GM18858 (cell line): ENCODE data around the gene SSTR5.

ENCODE experiments used
- ATAC-seq: cut with Tn5 transposase; IDR thresholded peaks from one replicate; pipeline ENCODE4 v1.9.1; 2021; ENCODE audit not compliant: unreplicated experiment

SSTR5 gene

DNA sequence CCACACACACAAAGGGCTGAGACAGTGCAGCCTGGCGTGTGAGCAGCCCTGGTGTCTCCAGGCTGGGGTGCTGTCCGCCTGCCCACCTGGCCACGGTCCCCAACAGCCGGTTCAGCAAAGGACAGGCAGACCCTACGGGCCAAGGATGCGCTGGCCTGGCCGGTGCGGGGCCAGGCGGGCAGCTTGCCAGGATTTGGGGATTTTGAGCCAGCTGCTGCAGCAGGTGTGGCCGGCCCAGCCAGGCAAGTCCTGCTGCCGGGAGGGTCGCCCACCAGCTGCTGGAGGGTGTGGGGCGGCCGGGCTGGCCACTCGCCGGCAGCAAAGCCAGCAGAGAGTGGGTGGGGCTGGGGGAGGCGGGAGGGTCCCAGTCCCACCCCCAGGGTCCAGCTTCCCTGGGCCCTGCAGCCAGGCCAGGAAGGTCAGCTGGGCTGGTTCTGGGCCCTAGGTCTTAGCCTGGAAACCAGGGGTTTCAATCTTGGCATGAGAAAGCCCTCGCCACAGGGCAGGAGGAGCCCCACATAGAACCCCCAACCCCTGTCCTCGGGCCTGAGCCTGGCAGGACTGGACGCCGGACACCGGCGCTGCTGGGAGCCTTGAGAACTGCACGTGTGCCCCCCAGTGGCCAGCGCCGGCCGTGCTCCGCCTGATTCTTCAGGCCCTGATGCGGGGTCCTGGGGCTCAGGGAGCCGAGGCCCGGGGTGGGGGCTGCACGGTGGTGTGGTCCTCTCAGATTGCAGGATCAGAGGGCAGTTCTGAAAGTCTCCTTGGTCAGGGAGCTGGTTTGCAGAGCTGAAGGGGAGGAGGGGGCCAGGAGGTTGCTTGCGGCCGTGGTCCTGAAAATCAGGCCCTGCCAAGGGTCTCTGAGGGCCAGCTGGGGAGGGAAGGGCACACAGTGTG, 17.6 kb upstream of the SSTR5 start:
- no peak for ATAC-seq

DNA sequence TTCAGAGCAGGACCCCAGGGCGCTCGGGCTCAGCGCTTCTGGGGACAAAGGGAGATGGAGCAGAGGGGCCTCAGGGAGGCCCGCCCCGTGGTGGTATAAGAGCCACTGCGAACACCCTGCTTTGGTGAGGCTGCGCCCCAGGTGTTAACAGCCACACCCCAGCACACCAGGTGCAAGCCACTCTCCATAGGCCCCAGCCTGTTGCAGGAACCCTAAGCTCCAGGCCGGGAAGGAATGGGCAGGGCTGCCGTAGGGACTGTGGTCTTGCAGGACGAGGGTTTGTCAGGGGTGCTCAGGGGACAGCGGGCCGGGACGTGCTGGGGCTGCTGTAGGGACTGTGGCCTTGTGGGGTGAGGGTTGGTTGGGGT, 17.0 kb upstream of the SSTR5 start:
- no peak for ATAC-seq

DNA sequence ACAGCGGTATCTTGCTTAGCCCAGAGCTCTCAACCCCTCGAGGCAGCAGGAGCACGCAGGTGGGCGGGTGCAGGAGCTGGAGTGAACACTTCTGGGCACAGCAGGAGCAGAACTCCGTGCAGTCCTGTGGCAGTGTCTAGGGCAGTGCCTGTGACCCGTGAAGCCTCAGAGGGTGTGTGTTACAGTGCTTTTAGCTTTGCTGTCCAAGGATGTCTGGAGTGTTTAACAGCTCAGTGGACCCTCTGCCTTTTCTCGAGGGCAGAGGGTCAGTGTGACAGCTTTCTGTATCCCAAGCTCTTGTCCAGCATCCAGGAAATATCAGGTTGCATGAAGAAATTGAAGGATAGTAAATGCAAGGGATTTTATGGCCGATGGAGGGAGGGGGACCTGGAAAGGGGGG, 16.4 kb upstream of the SSTR5 start:
- ATAC-seq = no peak

DNA sequence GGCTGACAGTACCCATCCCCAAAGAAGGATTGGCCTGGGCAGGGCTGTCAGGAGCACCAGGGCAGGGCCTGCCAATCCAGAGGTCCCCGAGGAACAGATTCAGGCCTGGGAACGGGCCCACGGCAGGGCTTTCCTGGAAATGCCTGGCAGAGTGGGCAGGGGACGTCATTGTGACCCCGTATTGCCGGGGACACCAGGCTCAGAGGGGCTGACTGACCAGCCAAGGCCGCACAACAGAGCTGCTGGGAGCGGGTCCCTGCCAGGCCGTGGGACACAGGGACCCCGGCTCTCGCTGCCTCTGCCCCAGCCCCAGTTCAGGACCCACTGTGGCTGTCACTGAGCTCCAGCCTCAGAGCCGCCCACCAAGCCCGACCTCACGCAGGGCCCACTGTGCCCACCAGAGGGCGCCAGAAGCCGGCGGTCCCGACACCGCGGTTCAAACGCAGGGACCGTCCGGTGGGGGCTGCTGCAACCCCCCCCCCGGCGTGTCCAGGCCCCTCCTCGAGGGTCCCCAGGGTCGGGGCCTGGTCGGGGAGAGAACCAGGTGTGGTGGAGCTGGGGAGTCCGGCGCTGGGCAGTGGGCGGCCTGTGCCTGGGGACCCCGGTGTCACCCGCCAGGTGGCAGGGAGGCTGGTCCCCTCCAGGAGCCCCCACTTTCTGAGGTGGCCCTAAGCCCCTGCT, 15.2 kb upstream of the SSTR5 start:
- no peak for ATAC-seq

DNA sequence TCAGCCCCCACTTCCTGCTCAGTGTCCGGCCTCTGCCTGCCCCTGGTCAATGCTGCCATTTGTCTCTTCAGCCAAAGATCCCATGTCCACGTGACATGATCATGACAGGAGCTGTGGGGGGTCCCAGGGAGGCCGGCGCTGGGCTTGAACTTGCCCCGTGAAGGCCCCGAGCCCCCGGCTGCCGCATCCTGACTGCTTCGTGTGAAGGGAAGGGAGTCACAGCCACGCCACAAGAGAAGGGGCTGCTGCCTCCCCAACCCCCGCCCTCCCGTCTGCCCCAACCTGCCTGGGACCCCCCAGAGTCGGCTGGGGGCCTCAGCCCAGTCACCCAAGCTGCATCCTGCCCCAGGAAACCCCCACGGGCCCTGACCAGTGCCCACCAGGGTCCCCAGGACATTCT, 14.3 kb upstream of the SSTR5 start:
- no peak for ATAC-seq

DNA sequence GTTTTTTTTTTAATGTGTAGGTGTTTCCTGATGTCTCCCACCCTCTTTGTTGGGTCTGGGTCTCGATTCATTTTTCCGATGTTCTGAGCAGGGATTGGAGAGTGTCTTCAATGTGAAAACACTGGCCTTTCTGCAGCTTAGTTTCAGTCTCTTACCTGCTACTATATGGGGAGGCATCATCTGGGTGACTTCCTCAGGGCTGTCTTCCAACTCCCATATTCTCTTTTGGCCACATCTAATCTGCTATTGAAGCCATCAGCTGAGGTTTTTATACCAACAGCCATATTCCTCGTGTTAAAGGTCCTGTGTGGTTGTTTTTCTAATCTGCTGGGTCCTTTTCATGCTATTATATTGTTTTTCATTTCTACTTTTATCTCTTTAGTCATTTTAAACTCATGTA, 13.2 kb upstream of the SSTR5 start:
- no peak for ATAC-seq

DNA sequence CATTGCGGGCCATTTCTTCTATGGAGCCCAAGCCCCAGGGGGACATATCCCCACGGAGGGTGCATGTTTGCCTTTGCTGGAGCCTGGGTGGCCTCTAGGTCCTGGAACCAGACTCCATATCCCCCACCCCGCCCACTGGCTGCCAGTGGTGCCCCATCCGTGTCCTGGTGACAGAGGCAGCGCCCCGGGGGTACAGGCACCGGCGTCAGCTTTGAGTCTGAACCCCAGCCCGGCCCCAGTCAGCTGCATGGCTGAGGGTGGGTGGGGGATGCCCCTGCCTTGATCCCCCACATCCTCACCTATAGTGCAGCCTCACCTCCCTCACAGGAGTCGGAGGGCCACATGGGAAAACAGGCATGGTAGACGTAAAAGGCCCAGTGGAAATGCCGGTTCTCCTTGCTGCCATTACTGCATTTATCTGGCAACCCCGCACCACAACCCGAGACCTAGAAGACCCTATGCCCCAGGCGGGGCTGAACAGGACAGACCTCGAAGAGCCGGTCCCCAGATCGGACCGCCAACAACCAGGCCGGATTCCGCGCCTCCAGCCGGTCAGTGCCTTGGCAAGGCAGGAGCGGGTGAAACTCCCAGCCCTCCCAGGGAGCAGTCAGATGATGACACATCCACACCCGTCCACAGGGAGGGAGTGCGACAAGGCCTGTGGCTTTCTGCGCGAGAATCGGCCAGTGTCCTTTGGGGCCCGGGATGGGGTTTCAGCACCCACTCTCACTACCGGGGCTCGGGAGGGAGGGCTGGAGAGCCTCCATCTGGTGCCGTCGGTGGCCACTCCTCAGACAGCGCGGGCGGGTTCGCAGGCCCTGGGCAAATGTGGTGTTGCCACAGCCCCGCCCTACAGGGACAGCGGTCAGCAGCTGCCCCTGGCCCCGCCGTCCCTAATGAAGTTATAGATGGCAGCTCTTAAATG, 11.9 kb upstream of the SSTR5 start:
- ATAC-seq = no peak

DNA sequence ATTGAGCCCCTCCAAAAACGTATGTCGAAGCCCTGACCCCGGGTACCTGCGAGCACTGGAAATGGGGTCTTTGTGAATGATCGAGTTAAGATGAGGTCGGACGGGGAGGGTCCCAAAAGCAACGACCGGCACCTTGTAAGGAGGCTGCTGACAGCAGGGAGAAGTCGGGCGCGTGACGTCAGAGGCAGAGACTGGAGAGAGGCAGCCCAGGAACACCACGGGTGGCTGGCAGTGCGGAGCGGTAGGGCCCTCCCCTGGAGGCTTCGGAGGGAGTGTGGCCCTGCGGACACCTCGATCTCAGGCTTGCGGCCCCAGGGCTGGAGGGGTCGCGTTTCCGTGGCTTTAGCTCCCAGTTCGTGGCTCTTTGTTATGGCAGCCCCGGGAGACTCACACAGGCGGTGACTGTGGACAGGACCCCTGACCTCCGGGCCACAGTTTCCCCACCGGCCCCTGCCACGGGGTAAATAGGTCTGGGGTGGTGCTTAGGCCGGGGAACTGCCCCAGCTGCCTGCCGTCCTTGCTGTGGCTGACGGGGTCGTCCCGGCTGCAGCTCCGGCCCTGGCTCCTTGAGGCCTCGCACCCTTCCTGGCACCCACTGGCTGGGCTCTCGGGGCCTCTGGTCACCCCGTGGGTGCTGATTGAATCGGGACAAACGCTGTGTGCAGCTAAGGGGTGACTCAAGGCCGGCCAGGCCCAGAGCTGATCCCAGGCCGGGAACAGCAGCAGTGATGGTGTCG, 10.6 kb upstream of the SSTR5 start:
- no peak for ATAC-seq

DNA sequence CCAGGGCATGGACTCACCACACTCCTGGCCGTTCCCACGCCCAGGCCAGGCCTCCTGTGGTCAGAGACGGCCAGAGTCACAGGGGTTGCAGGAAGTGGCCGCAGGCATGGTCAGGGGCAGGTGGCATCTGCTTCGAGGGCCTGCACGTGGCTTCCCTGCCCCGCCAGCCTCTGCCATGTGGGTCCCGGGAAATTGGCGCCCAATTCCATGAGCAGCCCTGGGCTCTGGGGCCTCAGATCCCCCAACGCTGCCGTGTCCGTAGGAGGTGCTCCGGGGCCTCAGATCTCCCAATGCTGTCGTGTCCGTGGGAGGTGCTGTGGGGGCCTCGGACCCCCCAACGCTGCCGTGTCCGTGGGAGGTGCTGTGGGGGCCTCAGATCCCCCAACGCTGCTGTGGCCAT, 9.7 kb upstream of the SSTR5 start:
- no peak for ATAC-seq

DNA sequence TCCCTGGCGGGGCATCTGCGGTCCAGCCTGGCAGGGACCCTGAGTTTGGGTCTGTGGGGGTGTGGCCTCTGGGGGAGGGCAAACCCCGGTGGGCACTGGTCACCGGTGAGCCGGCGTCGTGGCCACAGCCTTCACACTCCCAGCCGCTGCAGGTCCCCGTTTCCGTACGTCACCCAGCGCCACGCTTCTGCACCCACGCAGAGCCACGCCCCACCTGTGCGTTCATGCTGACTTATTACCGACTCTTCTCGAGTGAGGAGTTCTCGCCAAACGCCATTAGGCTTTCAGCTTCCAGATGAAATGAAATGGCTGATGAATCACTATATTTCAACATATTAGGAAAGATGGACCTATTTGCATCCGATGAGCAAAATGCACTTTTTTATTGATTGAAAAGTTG, 8.8 kb upstream of the SSTR5 start:
- no peak for ATAC-seq

DNA sequence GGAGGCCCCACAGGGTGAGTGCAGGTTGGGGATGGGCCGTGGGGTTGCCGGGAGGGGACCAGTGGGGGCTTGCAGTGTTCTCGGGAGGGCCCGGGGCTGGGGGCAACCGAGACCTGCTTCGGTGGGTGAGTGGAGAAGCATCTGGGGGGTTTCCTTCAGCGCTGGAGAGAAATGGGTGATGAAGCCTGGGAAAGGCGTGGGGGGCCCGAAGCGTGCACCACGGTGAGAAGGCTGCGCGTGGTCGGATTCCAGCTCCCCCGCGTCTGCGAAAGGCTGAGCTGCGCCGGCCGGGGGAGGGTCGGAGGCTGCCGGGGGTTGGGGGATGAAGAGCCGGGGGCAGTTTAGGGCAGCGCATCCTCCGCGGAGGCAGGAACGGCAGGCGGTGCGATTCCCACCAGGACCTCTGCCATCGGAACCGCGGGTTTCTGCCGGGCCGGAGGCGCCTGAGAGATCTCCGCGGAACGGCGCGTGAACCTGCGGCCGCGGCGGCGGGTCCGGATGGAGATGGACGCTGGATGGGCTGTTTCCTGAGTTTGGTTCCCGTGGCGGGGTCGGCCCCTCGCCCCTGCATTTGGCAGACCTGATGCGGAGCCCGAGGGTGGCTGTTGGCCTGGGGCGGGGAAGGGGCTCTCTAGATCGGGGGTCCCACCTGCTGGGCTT, 6.9 kb upstream of the SSTR5 start:
- no peak for ATAC-seq

DNA sequence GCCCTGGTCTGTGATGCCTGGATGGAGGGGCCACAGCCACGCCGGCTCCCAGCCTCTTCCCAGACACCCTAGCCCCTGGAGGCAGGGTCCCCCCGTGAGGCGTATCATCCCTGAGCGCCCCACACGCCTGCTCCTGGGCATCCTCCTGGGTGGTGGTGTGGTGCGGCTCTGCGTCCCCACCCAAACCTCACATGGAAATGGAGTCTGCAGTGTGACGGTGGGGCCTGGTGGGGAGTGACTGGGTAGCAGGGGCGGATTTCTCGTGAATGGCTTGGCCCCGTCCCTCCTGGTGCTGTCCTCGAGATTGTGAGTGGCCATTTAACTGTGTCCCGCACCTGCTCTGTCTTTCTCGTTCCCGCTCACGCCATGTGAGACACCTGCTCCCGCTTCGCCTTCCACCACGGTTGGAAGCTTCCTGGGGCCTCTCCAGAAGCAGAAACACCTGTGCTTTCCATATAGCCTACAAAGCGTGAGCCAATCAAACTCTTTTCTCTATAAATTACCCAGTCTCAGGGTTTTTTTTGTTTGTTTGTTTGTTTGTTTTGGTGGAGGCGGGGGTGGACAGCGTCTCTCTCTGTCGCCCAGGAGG, 5.9 kb upstream of the SSTR5 start:
- ATAC-seq = no peak

DNA sequence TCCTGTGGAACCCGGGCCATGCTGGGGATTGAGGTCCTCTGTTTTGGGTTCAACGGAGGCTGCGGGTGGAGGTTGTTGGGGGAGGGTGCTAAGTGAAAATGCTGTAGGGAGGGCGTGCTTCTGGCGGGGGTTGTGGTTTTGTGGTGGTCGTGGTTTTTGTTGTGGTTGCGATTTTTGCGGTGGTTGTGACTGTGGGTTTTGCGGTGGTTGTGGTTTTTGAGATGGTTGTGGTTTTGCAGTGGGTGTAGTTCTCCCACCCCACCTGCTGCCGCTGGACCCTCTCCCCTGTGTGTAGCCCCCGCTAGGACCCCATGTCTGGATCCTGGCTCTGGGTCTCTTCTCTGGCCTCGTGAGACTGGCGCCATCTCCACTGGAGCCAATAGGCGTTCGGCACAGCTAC, 4.9 kb upstream of the SSTR5 start:
- no peak for ATAC-seq

DNA sequence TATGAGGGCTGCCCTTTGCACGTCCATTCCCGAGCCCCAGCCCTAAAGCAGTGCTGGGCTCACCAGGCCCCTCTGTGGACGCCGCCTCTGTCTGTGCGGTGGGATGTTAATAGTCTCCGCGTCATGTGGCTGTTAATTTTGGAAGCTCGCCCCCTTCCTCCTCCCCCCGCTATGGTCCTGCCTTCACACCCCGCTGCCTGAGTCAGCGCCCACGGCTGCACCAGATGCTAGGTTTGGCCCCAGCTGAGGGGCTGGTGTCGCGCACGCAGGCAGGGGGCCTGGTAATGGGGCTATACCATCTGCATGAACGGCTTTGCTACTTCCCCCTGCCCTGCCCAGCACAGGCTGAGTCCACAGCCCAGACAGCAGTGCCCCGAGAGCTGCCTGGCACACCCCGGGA, 4.1 kb upstream of the SSTR5 start:
- no peak for ATAC-seq

DNA sequence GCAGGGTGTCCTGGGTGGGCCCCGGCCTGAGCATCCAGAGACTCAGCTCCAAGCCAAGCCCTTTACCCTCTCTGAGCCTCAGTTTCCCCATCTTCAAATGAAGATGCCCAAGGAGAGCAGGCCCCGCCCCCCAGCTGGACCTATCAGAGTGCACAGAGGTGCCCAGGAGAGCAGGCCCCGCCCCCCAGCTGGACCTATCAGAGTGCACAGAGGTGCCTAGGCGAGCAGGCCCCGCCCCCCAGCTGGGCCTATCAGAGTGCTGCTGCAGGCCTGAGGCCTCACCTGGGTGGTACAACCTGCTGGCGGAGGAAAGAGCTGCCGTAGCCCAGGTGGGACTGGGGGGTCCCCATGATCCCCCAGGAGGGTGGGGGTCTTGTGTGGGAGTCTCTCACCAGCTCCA, 3.4 kb upstream of the SSTR5 start:
- ATAC-seq = no peak

DNA sequence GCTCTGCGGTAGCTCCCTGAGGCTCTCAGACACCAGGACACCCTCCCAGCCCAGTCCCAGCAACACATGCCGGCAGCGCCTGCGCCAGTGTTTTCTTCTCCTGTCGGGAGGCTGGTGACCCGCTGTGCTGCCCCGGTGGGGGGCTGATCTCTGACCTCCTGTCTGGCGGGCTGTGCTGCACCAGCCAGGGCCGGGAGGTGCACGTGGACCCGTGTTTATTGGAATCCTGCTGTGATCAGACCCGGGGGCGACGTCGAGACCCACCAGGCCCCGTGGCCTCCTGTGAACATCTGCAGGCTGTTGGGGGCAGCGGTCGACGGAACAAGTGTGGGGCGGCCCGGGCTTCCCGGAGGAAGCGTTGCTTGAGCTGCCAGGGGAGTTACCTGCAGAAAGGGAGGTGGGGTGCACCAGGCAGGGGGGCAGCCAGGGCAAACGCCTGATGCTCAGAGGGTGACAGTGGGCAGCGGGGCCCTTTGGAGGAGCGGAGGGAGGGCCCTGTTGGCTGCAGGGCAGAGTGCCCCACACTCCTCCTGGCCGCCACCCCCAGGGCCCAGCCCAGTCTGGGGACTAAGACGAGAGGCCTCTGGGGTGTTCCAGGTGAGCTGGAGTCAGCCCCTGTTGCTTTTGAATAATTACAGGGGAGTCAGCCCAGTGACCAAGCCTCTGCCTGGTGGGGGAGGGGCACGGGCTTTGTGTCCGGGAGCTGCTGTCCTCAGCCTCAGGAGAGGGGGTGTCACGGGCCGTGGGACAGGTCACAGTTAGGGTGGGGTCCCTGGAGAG, 2.3 kb upstream of the SSTR5 start:
- no peak for ATAC-seq

DNA sequence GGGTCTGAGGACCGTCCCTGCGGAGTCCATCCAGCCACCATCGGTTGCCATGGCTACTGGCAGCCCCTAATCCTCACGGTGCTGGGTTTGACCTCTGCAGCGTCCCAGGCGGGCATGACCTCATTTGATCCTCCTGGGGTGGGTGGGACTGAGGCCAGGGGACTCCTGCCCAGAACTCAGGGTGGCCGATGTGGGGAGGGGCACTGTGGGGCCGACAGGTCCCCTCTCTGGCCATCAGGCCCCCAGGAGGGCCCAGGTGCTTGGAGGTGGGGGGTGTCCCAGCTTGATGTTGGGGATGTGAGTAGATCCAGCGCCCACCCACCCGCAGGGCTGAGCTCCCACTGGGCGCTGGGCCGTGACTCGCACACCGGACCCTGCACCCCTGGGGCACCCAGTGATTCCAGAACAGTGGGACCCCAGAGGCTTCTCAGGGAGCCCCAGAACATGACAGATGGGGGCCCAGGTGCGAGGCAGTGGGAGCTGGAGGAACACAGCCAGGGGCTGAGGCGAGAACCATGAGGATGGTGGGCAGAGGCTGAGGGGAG, 1.6 kb upstream of the SSTR5 start:
- no peak for ATAC-seq

DNA sequence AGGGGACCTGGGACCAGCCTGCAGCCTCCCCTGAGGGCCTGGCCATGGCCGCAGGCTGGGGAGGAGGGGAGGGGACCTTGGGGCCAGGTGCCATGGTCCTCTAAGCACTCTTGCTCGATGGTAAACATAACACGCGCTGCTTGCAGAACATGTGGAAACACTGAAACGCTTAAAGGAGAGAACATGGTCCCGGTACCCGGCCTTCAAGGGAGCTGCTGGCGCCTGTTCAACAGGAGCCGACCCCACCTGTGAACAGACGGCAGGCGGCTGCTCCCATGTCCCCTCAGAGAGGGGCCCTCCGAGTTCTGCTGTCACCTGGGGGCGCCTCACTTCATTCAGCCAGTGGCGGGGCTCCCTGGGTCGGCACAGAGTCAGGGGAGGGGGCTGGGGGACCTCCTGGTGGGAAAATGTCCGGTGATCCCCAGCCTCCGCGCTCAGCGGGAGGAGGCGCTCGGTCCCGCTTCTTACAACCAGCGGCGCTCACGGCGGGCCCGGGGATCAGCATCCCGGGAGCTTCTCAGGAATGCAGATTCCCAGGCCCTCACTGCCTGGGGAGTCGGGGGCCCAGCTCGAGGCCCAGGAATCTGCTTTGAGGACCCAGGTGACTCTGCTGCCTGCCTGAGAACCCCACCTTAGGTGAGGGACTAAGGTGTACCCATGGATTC, 854 bp upstream of the SSTR5 start:
- no peak for ATAC-seq

DNA sequence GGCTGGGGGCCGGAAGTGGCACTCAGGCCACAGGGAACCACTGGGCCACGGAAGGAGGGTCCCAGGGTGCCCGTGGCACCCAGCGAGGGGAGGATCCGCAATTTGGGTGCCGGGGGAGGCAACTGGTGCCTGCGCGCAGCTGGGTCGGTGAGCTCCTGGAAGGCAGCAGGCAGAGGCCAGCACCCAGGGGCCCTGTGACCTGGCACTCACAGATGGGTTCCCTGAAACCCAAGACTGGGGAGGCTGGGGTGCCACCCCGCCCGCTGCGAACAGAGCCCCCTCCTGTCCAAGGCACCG, 663 bp downstream of the SSTR5 start:
- ATAC-seq = no peak
